ENCODE results near the gene TNS3. TPM values are rescaled to one million over a fixed set of nuclear protein-coding genes. Genes with fewer than 3 reads are reported as not detected.

The TNS3 gene
- total RNA-seq, 1 donor from 2014 or later = 41.2 TPM

DNA sequence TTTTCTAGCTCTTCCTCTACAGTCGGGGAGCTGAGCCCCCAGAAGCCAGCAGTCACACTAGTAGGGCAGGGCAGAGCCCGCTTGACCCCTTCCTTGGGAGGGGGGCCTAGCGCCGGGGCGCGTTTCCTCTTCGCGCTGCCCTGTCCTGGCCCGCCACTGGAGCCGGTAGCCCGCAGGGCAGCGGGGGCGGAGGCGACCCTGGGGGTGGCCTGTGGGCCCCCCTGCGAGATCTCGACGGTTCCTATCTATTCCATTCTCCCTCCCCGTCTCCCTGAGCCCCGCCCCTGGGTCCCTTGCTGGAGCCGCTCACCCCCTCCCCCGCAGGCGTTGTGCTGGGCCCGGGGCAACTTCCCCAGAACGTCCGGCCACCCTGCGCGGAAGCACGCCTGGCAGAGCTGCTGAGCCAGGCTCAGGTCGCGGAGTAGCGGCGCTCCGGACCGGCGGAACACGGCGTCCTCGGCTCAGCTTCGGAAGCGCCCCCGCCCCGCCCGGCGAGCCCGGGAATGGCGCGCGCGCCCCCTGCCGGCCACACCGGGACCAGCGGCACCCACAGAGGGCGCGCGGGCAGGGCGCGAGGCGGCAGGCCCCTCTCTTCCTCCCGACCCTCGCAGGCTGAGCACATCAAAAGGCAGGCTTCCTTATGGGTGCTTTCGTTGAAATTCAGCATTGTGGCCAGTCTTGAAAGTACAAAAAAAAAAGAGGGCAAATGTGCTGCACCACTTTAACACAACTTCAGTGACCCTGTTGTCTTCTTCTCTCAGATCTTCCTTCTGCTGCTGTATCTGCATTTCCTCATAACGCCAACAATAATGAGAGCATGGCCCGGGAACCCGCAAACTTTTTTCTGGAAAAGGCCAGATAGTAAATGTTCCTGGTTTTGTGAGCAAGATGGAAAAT is 327.6 kb downstream of the TNS3 start:
- peak; percentile 39 for TF ChIP-seq CTCF (IDR thresholded peaks at IDR 0.05; ENCODE audit: insufficient read depth, low read length, poor library complexity, severe bottlenecking)
- Histone ChIP-seq H3K4me3 (ENCODE audit: low read depth, low read length) (peak overlapping the region; percentile 52), H3K27me3 (ENCODE audit: control insufficient read depth, insufficient read depth, low read length) (no peaks in the 10 kb centered on the region), H3K36me3 (ENCODE audit: control insufficient read depth, insufficient read depth, low read length) (no peaks in the 10 kb centered on the region)
- DNase-seq (ENCODE audit: low read depth) = no peak

GRCh38 chr7:47253650-47254080 is 328.2 kb downstream of the TNS3 start:
- DNase-seq (ENCODE audit: low read depth) = peak; percentile 31
- TF ChIP-seq CTCF (IDR thresholded peaks at IDR 0.05; ENCODE audit: insufficient read depth, low read length, poor library complexity, severe bottlenecking) = no peak
- H3K4me3 ChIP-seq (ENCODE audit: low read depth, low read length) = peak overlapping the region; percentile 52
- no peaks in the 10 kb centered on the region for H3K27me3 ChIP-seq (ENCODE audit: control insufficient read depth, insufficient read depth, low read length)
- no peaks in the 10 kb centered on the region for H3K36me3 ChIP-seq (ENCODE audit: control insufficient read depth, insufficient read depth, low read length)

- DNase-seq (ENCODE audit: low read depth) = no peak
- Histone ChIP-seq H3K36me3 (ENCODE audit: control insufficient read depth, insufficient read depth, low read length) (no peaks in the 10 kb centered on the region), H3K4me3 (ENCODE audit: low read depth, low read length) (no peak overlapping the region), H3K27me3 (ENCODE audit: control insufficient read depth, insufficient read depth, low read length) (no peaks in the 10 kb centered on the region)
- TF ChIP-seq CTCF (IDR thresholded peaks at IDR 0.05; ENCODE audit: insufficient read depth, low read length, poor library complexity, severe bottlenecking) = no peak
Measured at GRCh38 chr7:47252675-47253074, 329.2 kb downstream of the TNS3 start.

DNA sequence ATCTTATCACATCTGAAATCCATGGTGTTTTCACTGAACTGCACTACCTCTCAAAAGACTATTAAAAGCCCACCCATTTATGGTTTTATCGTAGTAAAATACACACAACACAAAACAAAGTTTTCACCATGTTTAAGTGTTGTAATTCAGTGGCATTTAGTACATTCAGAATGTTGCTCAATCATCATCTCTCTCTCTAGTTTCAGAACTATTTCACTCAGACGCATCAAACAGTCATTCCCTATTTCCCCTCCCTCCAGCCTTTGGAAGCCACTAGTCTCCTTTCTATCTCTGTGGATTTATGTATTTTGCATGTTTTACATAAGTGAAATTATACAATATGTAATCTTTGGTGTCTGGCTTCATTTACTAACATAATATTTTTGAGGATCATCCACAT is 332.6 kb downstream of the TNS3 start:
- no peaks in the 10 kb centered on the region for H3K27me3 ChIP-seq (ENCODE audit: control insufficient read depth, insufficient read depth, low read length)
- DNase-seq (ENCODE audit: low read depth) = no peak
- TF ChIP-seq CTCF (IDR thresholded peaks at IDR 0.05; ENCODE audit: insufficient read depth, low read length, poor library complexity, severe bottlenecking) = no peak
- no peaks in the 10 kb centered on the region for H3K36me3 ChIP-seq (ENCODE audit: control insufficient read depth, insufficient read depth, low read length)
- no peak overlapping the region for H3K4me3 ChIP-seq (ENCODE audit: low read depth, low read length)

DNA sequence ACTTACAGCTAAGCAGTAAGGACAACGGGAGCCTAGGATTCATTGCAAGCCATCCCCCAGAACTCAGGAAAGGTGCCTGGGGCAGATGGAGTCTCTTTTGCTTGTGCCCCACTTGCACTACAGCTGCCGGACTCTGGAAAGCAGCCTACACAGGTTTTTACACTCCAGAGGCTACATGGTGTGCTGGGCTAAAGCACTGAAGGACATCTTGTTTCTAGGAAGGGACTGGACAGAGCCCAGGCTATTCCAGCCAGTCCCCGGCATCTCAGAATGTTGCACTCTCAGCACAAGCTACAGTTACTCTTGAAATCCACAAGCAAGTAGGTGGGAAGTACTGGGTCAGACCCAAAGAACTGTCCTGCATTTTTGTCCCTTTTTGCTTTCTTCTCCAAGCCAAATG is 333.1 kb downstream of the TNS3 start:
- Histone ChIP-seq H3K27me3 (ENCODE audit: control insufficient read depth, insufficient read depth, low read length) (no peaks in the 10 kb centered on the region), H3K36me3 (ENCODE audit: control insufficient read depth, insufficient read depth, low read length) (no peaks in the 10 kb centered on the region), H3K4me3 (ENCODE audit: low read depth, low read length) (no peak overlapping the region)
- TF ChIP-seq CTCF (IDR thresholded peaks at IDR 0.05; ENCODE audit: insufficient read depth, low read length, poor library complexity, severe bottlenecking) = no peak
- no peak for DNase-seq (ENCODE audit: low read depth)
